Hepatocyte (in vitro differentiated cells): ENCODE data around the gene KIF18B. TPM values are rescaled to one million over a fixed set of nuclear protein-coding genes. Genes with fewer than 3 reads are reported as not detected.

Source experiments
- DNase-seq: peaks from one replicate; pipeline ENCODE4 v3.0.0-alpha.2; 2016; ENCODE audit warnings: low spot score
- H2AFZ ChIP-seq: fragments of 200-600 bp; sonication (generic); 2 replicates; pipeline ENCODE4 v1.6.0; 2016; ENCODE audit warnings: antibody characterized with exemption, mild to moderate bottlenecking
- H3K27ac ChIP-seq: fragments of 200-600 bp; sonication (generic); 2 replicates; pipeline ENCODE4 v1.5.1; 2016; ENCODE audit warnings: mild to moderate bottlenecking
- H3K27me3 ChIP-seq: fragments of 200-600 bp; sonication (generic); 2 replicates; pipeline ENCODE4 v1.6.1; 2016
- H3K36me3 ChIP-seq: fragments of 200-600 bp; sonication (generic); replicated peaks from 2 replicates; pipeline ENCODE4 v1.5.1; 2016; ENCODE audit warnings: low read depth; ENCODE audit not compliant: insufficient read depth
- H3K4me1 ChIP-seq: fragments of 200-600 bp; sonication (generic); 2 replicates; pipeline ENCODE4 v1.5.1; 2016; ENCODE audit warnings: mild to moderate bottlenecking, moderate library complexity; ENCODE audit not compliant: insufficient read depth
- H3K4me2 ChIP-seq: fragments of 200-600 bp; sonication (generic); 2 replicates; pipeline ENCODE4 v1.6.0; 2016
- H3K4me3 ChIP-seq: fragments of 200-600 bp; sonication (generic); 2 replicates; pipeline ENCODE4 v1.5.1; 2016; ENCODE audit warnings: mild to moderate bottlenecking
- H3K79me2 ChIP-seq: fragments of 200-600 bp; sonication (generic); 2 replicates; pipeline ENCODE4 v1.6.0; 2017; ENCODE audit warnings: mild to moderate bottlenecking
- H3K9me2 ChIP-seq: fragments of 200-600 bp; sonication (generic); replicated peaks from 2 replicates; pipeline ENCODE4 v1.6.0; 2017; ENCODE audit warnings: mild to moderate bottlenecking; ENCODE audit not compliant: insufficient read depth
- H3K9me3 ChIP-seq: fragments of 200-600 bp; sonication (generic); 2 replicates; pipeline ENCODE4 v1.5.1; 2016; ENCODE audit warnings: low read depth, mild to moderate bottlenecking
- H4K20me1 ChIP-seq: fragments of 200-600 bp; sonication (generic); 2 replicates; pipeline ENCODE4 v1.6.0; 2016; ENCODE audit warnings: mild to moderate bottlenecking; ENCODE audit not compliant: insufficient read depth, poor library complexity, severe bottlenecking
- CTCF ChIP-seq: fragments of 200-600 bp; sonication (generic); IDR thresholded peaks from 2 replicates; pipeline ENCODE4 v1.5.1; 2016; ENCODE audit warnings: antibody characterized with exemption, mild to moderate bottlenecking; ENCODE audit not compliant: poor library complexity
- EZH2 ChIP-seq: fragments of 200-600 bp; sonication (generic); IDR thresholded peaks from 2 replicates; pipeline ENCODE4 v1.6.1; 2016; ENCODE audit warnings: antibody characterized with exemption, mild to moderate bottlenecking, borderline replicate concordance
- EZH2phosphoT487 ChIP-seq: fragments of 200-600 bp; sonication (generic); IDR thresholded peaks from one replicate; pipeline ENCODE4 v1.6.1; 2018; ENCODE audit warnings: antibody characterized with exemption, mild to moderate bottlenecking, low read depth, moderate library complexity; ENCODE audit not compliant: unreplicated experiment, severe bottlenecking
- WGBS: methylation state at CpG from one replicate; pipeline ENCODE4 v1.1.6; 2016; ENCODE audit warnings: low lambda C conversion rate; ENCODE audit errors: missing lambda C conversion rate; 5-methylcytosine and 5-hydroxymethylcytosine counted together
- polyA plus RNA-seq: library from polyadenylated mRNA; unstranded; fragments of >200 nt; fragmentation: Nextera tagmentation; extraction: Ambion mirVana; gene quantifications from 2 replicates; pipeline ENCODE4 v1.2.1, GENCODE V29; 2016
- total RNA-seq: library from RNA; depleted of rRNA; stranded (reverse); fragments of >200 nt; gene quantifications from 2 replicates; pipeline ENCODE4 v1.2.3, GENCODE V29; 2014

Gene KIF18B
- total and polyA plus RNA-seq, 2 experiments from 2014 or later: 1.8 to 4.3 TPM

- peak overlapping the region; percentile 28 for H3K4me3 ChIP-seq
- H3K27ac ChIP-seq: peak overlapping the region; percentile 96
- H3K79me2 ChIP-seq: peaks cover 43% of the 10 kb centered on the region
- peaks cover 5% of the 10 kb centered on the region for H4K20me1 ChIP-seq
- peaks cover 13% of the 10 kb centered on the region for H3K4me1 ChIP-seq
- no peaks in the 10 kb centered on the region for H3K27me3 ChIP-seq
- H3K4me2 ChIP-seq: peak overlapping the region; percentile 72
- no peaks in the 10 kb centered on the region for H3K9me3 ChIP-seq
- no peaks in the 10 kb centered on the region for H3K9me2 ChIP-seq
- peak overlapping the region; percentile 75 for H2AFZ ChIP-seq
- DNase-seq: peak; percentile 55
- no peaks in the 10 kb centered on the region for H3K36me3 ChIP-seq
- no peak for TF ChIP-seq CTCF
- TF ChIP-seq EZH2phosphoT487: no peak
- TF ChIP-seq EZH2: no peak
- under 1% methylated on average over 7 of the region's 7 CpGs for WGBS
These were observed 48.9 kb downstream of the KIF18B start for GRCh38 chr17:44898768-44899073.

GRCh38 chr17:44894642-44895041, 52.9 kb downstream of the KIF18B start:
- WGBS: 97% methylated on average over 4 of the region's 4 CpGs
- TF ChIP-seq EZH2phosphoT487 (no peak), CTCF (no peak), EZH2 (no peak)
- H3K4me2 ChIP-seq: no peak overlapping the region
- no peaks in the 10 kb centered on the region for H3K9me2 ChIP-seq
- H3K36me3 ChIP-seq: no peaks in the 10 kb centered on the region
- H3K27me3 ChIP-seq: no peaks in the 10 kb centered on the region
- no peak overlapping the region for H3K27ac ChIP-seq
- H3K4me3 ChIP-seq: no peak overlapping the region
- H3K4me1 ChIP-seq: peaks cover 8% of the 10 kb centered on the region
- H4K20me1 ChIP-seq: peaks cover 5% of the 10 kb centered on the region
- H3K9me3 ChIP-seq: no peaks in the 10 kb centered on the region
- no peak overlapping the region for H2AFZ ChIP-seq
- DNase-seq: no peak
- H3K79me2 ChIP-seq: peaks cover 79% of the 10 kb centered on the region

GRCh38 chr17:44892250-44892649, 55.3 kb downstream of the KIF18B start:
- no peak overlapping the region for H2AFZ ChIP-seq
- no peaks in the 10 kb centered on the region for H3K9me3 ChIP-seq
- H3K79me2 ChIP-seq: peaks cover 74% of the 10 kb centered on the region

More at GRCh38 chr17:44892250-44892649, 55.3 kb downstream of the KIF18B start:
- Histone ChIP-seq H3K4me3 (no peak overlapping the region), H3K4me2 (no peak overlapping the region), H3K36me3 (no peaks in the 10 kb centered on the region), H4K20me1 (no peaks in the 10 kb centered on the region), H3K27me3 (no peaks in the 10 kb centered on the region), H3K4me1 (no peaks in the 10 kb centered on the region), H3K9me2 (no peaks in the 10 kb centered on the region), H3K27ac (no peak overlapping the region)
- no peak for DNase-seq
- TF ChIP-seq EZH2 (no peak), EZH2phosphoT487 (no peak), CTCF (no peak)
